Measurements from ENCODE around the gene KCNN4.

Gene KCNN4

GRCh38 chr19:43784981-43785808 is 4.4 kb upstream of the KCNN4 start (continued):
- TF ChIP-seq ZNF610 (tag by site-specific recombination; IDR thresholded peaks at IDR 0.05; ENCODE audit: borderline replicate concordance) = no peak
- TF ChIP-seq ZNF114 (tag by site-specific recombination; IDR thresholded peaks at IDR 0.05) = no peak
- no peak for TF ChIP-seq ZNF37A (tag by site-specific recombination; IDR thresholded peaks at IDR 0.05)
- TF ChIP-seq SETDB1 (IDR thresholded peaks at IDR 0.05; ENCODE audit: insufficient read length, low read length) = no peak
- TF ChIP-seq BCL11A (tag by site-specific recombination; IDR thresholded peaks at IDR 0.05; ENCODE audit: low read depth) = peak; percentile 58
- TF ChIP-seq ELK4 (IDR thresholded peaks at IDR 0.05; ENCODE audit: borderline replicate concordance, low read depth, low read length) = no peak
- TF ChIP-seq ZNF654 (tag by site-specific recombination; IDR thresholded peaks at IDR 0.05; ENCODE audit: low read depth) = peak; percentile 100
- no peak for TF ChIP-seq ZFP41 (tag by site-specific recombination; IDR thresholded peaks at IDR 0.05; ENCODE audit: borderline replicate concordance)
- TF ChIP-seq ZNF530 (tag by site-specific recombination; IDR thresholded peaks at IDR 0.05; ENCODE audit: low read depth) = no peak
- peak; percentile 88 for TF ChIP-seq ZNF391 (tag by site-specific recombination; IDR thresholded peaks at IDR 0.05; ENCODE audit: borderline replicate concordance, low read depth)
- no peak for TF ChIP-seq ZNF133 (tag by site-specific recombination; IDR thresholded peaks at IDR 0.05)
- peak; percentile 47; the same call in 1 of the 2 replicates for TF ChIP-seq ZNF629 (tag by site-specific recombination; IDR thresholded peaks at IDR 0.05)
- TF ChIP-seq ZFP69B (tag by site-specific recombination; IDR thresholded peaks at IDR 0.05) = peak; percentile 36; the same call in 1 of the 2 replicates
- 0 out of 2 replicates have a peak, but pooled peaks have one; percentile 8 for TF ChIP-seq ZNF211 (tag by site-specific recombination; IDR thresholded peaks at IDR 0.05; ENCODE audit: low read depth)
- no peak for TF ChIP-seq INSM2 (tag by site-specific recombination; IDR thresholded peaks at IDR 0.05)
- TF ChIP-seq ZNF792 (tag by site-specific recombination; IDR thresholded peaks at IDR 0.05) = peak; percentile 14; the same call in 1 of the 2 replicates
- peak; percentile 74 for TF ChIP-seq BCL11B (tag by site-specific recombination; IDR thresholded peaks at IDR 0.05; ENCODE audit: low read depth)
- no peak for TF ChIP-seq GFI1B (tag by site-specific recombination; IDR thresholded peaks at IDR 0.05)
- no peak for TF ChIP-seq ZNF768 (tag by site-specific recombination; IDR thresholded peaks at IDR 0.05)
- TF ChIP-seq ZBTB21 (tag by site-specific recombination; IDR thresholded peaks at IDR 0.05) = 0 out of 2 replicates have a peak, but pooled peaks have one; percentile 28
- TF ChIP-seq ZNF707 (tag by site-specific recombination; IDR thresholded peaks at IDR 0.05) = no peak
- TF ChIP-seq SP3 (tag by site-specific recombination; IDR thresholded peaks at IDR 0.05) = no peak
- TF ChIP-seq ZNF350 (tag by site-specific recombination; IDR thresholded peaks at IDR 0.05) = no peak
- peak; percentile 68; the same call in 1 of the 2 replicates for TF ChIP-seq KLF8 (tag by site-specific recombination; IDR thresholded peaks at IDR 0.05)
- no peak for TF ChIP-seq ZNF473 (tag by site-specific recombination; IDR thresholded peaks at IDR 0.05)
- TF ChIP-seq GLI4 (tag by site-specific recombination; IDR thresholded peaks at IDR 0.05) = no peak
- no peak for TF ChIP-seq SALL2 (tag by site-specific recombination; IDR thresholded peaks at IDR 0.05; ENCODE audit: borderline replicate concordance)
- no peak for TF ChIP-seq ZBTB10 (tag by site-specific recombination; IDR thresholded peaks at IDR 0.05)
- no peak for TF ChIP-seq ZNF16 (tag by site-specific recombination; IDR thresholded peaks at IDR 0.05; ENCODE audit: low read depth)
- TF ChIP-seq PRDM10 (tag by site-specific recombination; IDR thresholded peaks at IDR 0.05) = 0 out of 2 replicates have a peak, but pooled peaks have one; percentile 16
- no peak for TF ChIP-seq ZBTB1 (tag by site-specific recombination; IDR thresholded peaks at IDR 0.05)
